GM23248 (cell line): Measurements from ENCODE around the gene TMEM203.

Source experiments
- EZH2 ChIP-seq: fragments of 200-600 bp; sonication (generic); IDR thresholded peaks from 2 replicates; pipeline ENCODE4 v1.6.1; 2018; ENCODE audit warnings: antibody characterized with exemption, mild to moderate bottlenecking; ENCODE audit not compliant: insufficient read depth, poor library complexity, severe bottlenecking
- EZH2phosphoT487 ChIP-seq: fragments of 200-600 bp; sonication (generic); IDR thresholded peaks from 2 replicates; pipeline ENCODE4 v1.6.1; 2018; ENCODE audit warnings: antibody characterized with exemption, moderate library complexity, mild to moderate bottlenecking, low read depth; ENCODE audit not compliant: insufficient read depth

DNA sequence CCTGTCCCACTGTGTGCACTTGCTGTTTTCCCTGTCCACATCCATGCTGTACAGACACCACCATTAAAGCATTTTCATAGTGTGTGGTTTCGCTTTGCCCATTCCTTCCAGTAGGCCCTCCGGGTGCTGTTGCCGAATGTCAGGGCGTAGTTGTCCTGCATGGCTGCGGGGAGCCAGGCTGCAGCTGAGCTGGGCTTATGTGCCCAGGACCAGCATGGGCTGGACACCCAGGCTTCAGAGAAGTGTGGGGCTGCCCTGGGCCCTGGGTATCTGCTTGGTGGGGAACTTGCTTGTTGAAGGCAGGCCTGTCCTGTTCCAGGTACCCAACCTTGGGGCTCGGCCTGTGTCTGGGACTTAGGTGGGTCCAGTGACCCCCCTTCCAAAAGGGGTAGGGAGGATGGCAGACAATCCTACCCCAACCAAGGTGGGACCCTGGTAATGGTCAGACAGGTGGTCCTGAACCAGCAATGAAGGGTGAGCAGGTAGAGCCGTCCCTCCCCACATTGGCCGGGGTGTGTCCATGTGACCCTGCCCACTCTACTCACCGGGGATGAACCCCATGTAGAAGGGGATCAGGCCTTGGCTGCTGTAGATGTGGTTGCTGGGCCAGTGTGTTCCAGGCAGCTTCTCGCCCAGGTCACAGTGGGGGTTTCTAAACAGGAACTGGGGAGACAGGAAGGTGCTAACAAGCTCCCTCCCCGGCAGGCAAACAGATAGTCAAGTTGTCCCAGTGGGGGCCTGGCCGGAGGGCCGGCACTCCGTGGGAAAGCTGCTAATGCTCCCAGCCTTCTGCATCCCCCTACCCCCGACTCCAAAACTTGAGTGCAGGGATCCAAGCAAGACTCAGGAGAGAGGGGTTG, 38.4 kb upstream of the TMEM203 start:
- TF ChIP-seq EZH2 (no peak), EZH2phosphoT487 (no peak)
